Measurements from ENCODE around the gene FOXP1. TPM values are rescaled to one million over a fixed set of nuclear protein-coding genes. Genes with fewer than 3 reads are reported as not detected.

Gene FOXP1
- total RNA-seq, 1 donor from 2014 or later, result 128 TPM

- H3K36me3 ChIP-seq, result no peaks in the 10 kb centered on the region
- TF ChIP-seq POLR2A (IDR thresholded peaks at IDR 0.05) (no peak), POLR2AphosphoS5 (IDR thresholded peaks at IDR 0.05; ENCODE audit: insufficient read depth in 1 of 2, low read depth in 1 of 2) (no peak)
- TF ChIP-seq, protein P1, sequence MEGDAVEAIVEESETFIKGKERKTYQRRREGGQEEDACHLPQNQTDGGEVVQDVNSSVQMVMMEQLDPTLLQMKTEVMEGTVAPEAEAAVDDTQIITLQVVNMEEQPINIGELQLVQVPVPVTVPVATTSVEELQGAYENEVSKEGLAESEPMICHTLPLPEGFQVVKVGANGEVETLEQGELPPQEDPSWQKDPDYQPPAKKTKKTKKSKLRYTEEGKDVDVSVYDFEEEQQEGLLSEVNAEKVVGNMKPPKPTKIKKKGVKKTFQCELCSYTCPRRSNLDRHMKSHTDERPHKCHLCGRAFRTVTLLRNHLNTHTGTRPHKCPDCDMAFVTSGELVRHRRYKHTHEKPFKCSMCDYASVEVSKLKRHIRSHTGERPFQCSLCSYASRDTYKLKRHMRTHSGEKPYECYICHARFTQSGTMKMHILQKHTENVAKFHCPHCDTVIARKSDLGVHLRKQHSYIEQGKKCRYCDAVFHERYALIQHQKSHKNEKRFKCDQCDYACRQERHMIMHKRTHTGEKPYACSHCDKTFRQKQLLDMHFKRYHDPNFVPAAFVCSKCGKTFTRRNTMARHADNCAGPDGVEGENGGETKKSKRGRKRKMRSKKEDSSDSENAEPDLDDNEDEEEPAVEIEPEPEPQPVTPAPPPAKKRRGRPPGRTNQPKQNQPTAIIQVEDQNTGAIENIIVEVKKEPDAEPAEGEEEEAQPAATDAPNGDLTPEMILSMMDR (IDR thresholded peaks at IDR 0.05), result no peak
- DNase-seq (ENCODE audit: extremely low spot score in 2 of 2), result no peak
- no peaks in the 10 kb centered on the region for H3K9me3 ChIP-seq
- peaks cover 1% of the 10 kb centered on the region for H3K4me1 ChIP-seq
- H3K4me3 ChIP-seq, result no peak overlapping the region
- no peak overlapping the region for H3K27ac ChIP-seq
- intact Hi-C loops (cut with DNase I), result no loop called here
- no peaks in the 10 kb centered on the region for H3K27me3 ChIP-seq
Observed at GRCh38 chr3:71376503-71376902, 207.0 kb downstream of the FOXP1 start.

GRCh38 chr3:71374582-71374981 is 208.9 kb downstream of the FOXP1 start:
- TF ChIP-seq POLR2AphosphoS5 (IDR thresholded peaks at IDR 0.05; ENCODE audit: insufficient read depth in 1 of 2, low read depth in 1 of 2) (no peak), POLR2A (IDR thresholded peaks at IDR 0.05) (no peak)
- TF ChIP-seq, protein P1 (IDR thresholded peaks at IDR 0.05), result no peak
- peaks cover 17% of the 10 kb centered on the region for H3K4me1 ChIP-seq
- intact Hi-C loops (cut with DNase I), result no loop called here
- no peak overlapping the region for H3K4me3 ChIP-seq
- H3K9me3 ChIP-seq, result no peaks in the 10 kb centered on the region
- no peaks in the 10 kb centered on the region for H3K36me3 ChIP-seq
- DNase-seq (ENCODE audit: extremely low spot score in 2 of 2), result no peak
- H3K27me3 ChIP-seq, result no peaks in the 10 kb centered on the region
- H3K27ac ChIP-seq, result no peak overlapping the region

- Histone ChIP-seq H3K27ac (no peak overlapping the region), H3K36me3 (no peaks in the 10 kb centered on the region), H3K4me1 (peaks cover 17% of the 10 kb centered on the region), H3K4me3 (no peak overlapping the region), H3K27me3 (no peaks in the 10 kb centered on the region), H3K9me3 (no peaks in the 10 kb centered on the region)
- DNase-seq (ENCODE audit: extremely low spot score in 2 of 2), result no peak
- intact Hi-C loops (cut with DNase I), result no loop called here
- TF ChIP-seq POLR2AphosphoS5 (IDR thresholded peaks at IDR 0.05; ENCODE audit: insufficient read depth in 1 of 2, low read depth in 1 of 2) (no peak), POLR2A (IDR thresholded peaks at IDR 0.05) (no peak)
Observed at GRCh38 chr3:71372911-71373637, 210.5 kb downstream of the FOXP1 start.

DNA sequence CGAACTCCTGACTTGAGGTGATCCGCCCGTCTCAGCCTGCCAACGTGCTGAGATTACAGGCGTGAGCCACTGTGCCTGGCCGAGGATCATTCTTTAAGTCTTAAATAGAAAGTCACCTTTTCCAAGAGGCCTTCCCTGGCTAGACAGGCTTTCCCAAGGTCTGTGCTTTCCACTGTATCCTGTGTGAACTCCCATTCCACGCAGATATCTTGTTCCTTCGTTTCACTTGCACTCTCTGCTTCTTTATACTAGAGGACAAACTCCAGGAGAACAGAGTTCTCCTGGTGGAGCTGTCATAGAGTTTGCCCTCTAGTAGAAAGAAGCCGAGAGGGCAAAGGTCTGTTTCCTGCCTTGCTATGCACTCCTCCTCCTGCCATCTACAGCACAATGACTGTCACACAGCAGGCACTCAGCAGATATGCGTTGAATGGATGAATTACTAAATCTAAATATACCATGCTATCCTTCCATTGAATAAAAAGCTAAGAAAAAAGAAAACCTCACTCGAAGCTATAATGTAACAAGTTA is 211.2 kb downstream of the FOXP1 start:
- TF ChIP-seq POLR2AphosphoS5 (IDR thresholded peaks at IDR 0.05; ENCODE audit: insufficient read depth in 1 of 2, low read depth in 1 of 2) (no peak), POLR2A (IDR thresholded peaks at IDR 0.05) (no peak)
- TF ChIP-seq, protein P1 (IDR thresholded peaks at IDR 0.05), result no peak
- Histone ChIP-seq H3K27ac (no peak overlapping the region), H3K36me3 (no peaks in the 10 kb centered on the region), H3K9me3 (no peaks in the 10 kb centered on the region), H3K27me3 (no peaks in the 10 kb centered on the region), H3K4me3 (no peak overlapping the region), H3K4me1 (peaks cover 17% of the 10 kb centered on the region)
- DNase-seq (ENCODE audit: extremely low spot score in 2 of 2), result no peak
- intact Hi-C loops (cut with DNase I), result no loop called here

DNA sequence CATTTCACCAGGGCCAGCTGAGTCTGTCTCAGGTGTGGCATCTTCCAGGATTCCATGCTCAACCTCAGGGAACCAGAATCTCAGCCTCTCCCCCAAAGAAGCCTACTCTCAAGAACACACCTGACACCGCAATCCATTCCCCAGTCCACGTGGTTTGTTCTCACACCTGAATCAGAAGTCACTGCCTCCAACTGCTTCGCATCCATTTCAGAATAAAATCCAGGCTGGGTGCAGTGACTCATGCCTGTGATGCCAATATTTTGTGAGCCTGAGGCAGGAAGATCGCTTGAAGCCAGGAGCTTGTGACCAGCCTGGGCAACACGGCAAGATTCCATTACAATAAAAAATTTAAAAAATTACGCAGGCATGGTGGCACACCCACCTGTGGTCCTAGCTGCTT is 212.2 kb downstream of the FOXP1 start:
- H3K9me3 ChIP-seq, result no peaks in the 10 kb centered on the region
- no peak overlapping the region for H3K27ac ChIP-seq
- DNase-seq (ENCODE audit: extremely low spot score in 2 of 2), result no peak
- intact Hi-C loops (cut with DNase I), result no loop called here
- TF ChIP-seq POLR2AphosphoS5 (IDR thresholded peaks at IDR 0.05; ENCODE audit: insufficient read depth in 1 of 2, low read depth in 1 of 2) (no peak), POLR2A (IDR thresholded peaks at IDR 0.05) (no peak)
- TF ChIP-seq, protein P1 (IDR thresholded peaks at IDR 0.05), result no peak
- no peak overlapping the region for H3K4me3 ChIP-seq
- H3K36me3 ChIP-seq, result no peaks in the 10 kb centered on the region
- no peaks in the 10 kb centered on the region for H3K27me3 ChIP-seq
- H3K4me1 ChIP-seq, result peaks cover 17% of the 10 kb centered on the region
